MM.1S (cell line): ENCODE measurements around the gene GABRB2.

ENCODE experiments used
- CTCF ChIP-seq: fragments of 300-600 bp; sonication (generic); IDR thresholded peaks from 2 replicates; pipeline ENCODE4 v1.5.1; 2016; ENCODE audit warnings: antibody characterized with exemption, low read length, mixed read lengths
- EZH2 ChIP-seq: fragments of 300-600 bp; sonication (generic); optimal IDR thresholded peaks from 2 replicates; pipeline ENCODE3; 2017; ENCODE audit warnings: low read depth, mild to moderate bottlenecking, antibody characterized with exemption, low read length, mixed read lengths

GRCh38 chr5:161378701-161379100, 167.8 kb downstream of the GABRB2 start:
- TF ChIP-seq CTCF (no peak), EZH2 (no peak)
